HG03103 (cell line): ENCODE measurements around the gene LZTS2.

ENCODE experiments used
- ATAC-seq: cut with Tn5 transposase; IDR thresholded peaks from one replicate; pipeline ENCODE4 v1.9.1; 2021; ENCODE audit warnings: low read depth; ENCODE audit not compliant: unreplicated experiment

Gene LZTS2

DNA sequence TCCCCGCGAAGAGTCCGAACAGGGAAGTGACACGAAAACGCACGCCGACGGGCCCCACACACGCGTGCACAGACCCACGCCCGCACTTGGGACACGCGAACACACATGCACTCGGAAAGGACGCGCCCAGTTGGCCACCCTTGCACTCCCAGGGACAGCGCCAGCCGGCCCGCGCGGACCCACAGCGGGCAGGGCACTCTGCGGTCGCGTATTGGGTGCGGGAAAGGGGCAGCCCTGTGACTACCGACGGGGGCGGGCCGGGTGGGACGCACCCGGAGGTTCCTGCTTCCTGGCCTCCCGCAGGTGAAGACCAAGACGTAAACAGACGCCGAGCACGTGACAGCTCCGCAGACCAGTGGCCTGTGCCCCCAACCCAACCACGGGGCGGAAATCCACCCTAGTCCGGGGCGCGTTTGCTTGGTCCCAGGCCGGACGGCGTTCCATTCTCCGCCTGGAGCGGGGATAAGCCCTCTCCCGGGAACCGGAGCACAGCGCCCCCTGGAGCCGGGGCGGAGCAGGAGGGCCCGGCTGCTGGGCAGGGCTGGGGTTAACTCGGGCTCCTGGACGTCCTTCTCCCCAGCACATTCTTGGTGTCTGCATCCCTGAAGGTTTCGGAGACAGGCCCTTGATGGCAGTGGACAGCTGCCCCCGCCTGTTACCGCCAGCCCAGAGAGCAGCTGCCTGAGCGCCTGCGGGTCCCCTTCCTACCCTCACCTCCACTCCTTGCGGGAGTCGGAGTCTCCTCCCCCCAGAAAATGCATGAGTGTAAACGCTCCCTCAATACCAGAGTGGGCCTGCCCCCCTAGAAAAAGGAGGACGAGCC lies 2.0 kb upstream of the LZTS2 start:
- no peak for ATAC-seq

DNA sequence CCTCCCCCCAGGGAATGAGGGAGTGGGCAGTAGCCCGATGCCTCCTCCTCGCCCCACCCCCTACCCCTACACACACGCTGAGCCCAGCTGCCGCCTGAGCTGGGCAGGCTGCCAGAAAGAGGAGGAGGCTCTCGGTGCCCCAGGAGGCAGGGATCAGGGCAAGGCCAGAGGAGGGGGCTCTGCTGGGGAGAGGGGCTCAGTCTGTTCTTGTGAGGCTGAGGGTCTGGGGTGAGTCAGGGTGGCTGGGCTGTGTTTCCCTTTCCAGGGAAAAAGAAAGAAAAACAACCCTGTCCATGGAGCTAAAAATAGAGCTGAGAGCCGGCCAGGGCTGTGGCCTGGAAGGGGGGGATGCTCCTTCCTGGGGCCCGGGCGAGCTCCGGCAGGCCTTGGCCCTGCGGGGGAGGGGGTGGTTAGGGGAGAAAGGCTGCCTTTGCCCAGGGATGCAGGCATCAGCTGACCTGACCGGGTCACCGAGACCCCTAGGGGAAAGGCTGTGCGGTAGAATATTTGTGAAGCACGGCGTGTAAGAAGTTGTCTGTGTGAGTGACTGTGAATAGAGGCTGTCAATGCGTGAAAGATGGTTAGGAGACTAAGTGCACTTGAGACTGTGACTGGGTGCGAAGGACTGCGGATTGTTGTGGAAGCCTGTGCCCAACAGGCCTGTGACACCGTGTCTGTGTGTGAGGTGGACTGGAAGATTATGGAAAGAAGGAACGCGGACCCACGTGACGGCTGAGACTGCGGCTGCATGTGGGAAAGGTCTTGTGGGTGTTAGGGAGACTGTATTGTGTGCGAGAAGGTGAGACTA lies 1.2 kb upstream of the LZTS2 start:
- no peak for ATAC-seq

DNA sequence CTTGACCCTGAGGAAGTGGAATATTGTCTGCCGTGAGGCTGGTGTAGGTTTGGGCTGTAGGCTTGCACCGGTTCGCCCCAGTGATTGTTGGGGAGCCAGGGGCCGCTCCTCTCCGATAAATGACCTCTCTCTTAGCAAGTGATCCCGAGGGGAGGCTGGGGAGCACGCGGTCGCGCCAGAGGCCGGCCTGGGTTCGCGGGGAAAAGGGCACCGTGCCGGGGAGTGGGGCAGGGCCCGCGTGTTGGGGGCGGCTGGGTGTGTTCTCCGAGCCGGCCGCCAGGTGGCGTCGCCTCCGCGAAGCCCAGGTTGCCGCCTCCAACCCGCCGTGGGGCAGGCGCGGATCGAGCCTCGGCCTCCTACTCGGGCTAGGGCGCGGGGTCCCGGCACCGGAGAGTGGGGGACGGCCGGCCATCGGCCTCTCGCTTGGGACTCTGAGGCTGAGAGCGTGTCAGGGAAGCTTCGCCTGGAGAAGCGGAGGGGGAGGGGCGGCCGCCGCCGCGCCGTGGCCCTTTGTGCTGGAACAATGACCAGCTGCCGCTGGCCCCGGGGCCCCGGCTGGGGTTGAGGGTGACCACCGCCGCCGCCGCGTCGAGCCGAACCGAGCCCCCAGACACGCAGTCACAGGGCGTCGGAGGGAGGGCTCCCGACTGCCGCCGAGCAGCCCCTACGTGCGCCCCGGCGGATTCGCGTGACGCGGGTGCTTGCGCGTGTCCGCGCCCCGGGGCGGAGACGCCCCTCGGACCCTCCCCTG lies 442 bp upstream of the LZTS2 start:
- no peak for ATAC-seq

DNA sequence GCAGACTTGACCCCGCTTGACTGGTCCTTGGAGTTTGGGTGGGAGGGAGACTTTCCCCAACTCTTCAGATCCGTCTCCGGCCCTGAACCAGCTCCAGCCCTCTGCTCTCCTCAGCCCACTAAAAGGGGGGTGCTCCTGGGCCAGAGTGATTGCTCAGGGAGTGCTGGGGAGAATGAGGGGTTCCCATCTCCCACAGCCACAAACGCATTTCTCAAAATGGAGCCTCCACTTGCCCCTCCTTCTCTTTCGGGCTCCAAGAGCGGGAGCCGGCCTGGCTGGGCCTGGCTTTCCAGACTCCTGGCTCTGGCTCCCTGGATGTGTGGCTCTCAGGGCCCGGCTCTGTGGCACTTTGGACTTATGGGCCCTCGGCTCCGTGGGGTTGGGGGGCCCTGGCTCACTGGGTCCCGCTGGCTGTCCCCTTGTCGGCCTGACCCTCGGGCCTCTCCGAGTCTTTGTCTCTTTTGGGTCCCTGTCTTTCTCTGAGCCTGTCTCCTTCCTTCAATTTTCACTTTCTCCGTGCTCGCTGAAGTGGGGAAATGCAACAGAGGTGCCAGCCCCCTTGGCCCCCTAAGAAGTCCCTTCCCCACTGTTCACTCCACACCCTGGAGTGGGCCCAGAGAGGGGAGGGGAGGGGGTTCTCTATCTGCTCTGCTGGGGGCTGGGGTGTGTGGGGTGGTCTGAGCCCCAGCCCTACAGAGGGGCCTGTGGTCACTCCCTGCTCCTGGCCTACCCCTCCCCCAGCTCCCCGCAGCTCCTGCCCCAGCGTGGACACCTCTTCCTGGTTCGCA lies 713 bp downstream of the LZTS2 start:
- no peak for ATAC-seq

DNA sequence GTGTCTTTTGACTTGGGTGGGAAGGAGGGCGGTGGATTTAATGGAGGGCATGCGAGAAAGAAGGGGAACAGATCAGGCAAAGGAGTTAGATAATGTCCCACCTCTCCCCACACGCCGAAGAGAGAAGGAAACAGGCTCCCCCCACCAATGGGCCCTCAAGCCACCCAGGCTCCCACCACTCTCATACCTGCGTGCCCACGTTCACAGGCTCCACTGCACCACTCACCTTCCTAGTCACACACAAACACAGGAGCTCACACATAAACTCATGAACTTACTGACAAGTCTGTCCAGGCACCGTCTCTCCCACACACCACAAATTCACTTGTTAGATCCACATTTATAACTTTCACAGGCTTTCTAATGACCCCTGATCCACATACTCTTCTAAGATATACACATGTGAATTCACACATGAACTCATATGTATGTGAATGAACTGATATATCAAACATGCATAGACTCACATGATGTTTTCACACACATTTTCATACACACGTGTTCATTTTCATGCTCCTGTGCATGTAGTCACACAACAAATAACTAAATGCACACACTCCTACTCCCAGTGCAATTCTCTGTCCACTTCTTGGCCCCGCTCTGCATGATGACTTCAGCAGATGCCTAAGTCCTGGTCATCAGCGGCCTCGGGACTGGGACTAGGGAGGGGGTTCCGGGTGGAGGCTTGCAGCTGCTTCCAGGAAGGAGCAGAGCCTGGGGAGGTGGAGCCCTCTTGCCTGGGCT lies 1.5 kb downstream of the LZTS2 start:
- no peak for ATAC-seq

DNA sequence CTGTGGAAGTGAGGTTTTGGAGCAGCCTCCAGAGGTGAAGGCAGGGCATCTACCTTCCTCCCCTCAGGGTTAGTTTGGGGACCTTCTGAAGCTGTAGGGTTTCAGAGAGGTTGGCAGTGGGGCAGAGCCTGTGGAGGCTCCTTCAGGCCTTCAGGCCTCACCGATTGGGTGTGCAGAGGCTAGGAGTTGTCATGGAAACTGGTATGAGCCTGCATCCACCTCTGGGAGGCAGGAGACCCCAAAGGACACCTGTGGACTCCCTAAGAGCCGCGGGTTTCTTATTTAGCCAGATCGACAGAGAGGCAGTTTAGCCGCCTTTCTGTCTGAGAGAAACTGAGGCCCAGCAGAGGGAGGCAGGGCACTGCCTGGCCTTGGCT lies 2.0 kb downstream of the LZTS2 start:
- no peak for ATAC-seq

DNA sequence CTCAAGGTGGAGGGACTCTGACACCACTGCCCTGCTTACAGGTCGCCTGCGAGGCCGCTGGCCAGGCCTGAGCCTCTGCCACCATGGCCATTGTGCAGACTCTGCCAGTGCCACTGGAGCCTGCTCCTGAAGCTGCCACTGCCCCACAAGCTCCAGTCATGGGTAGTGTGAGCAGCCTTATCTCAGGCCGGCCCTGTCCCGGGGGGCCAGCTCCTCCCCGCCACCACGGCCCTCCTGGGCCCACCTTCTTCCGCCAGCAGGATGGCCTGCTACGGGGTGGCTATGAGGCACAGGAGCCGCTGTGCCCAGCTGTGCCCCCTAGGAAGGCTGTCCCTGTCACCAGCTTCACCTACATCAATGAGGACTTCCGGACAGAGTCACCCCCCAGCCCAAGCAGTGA lies 2.8 kb downstream of the LZTS2 start:
- no peak for ATAC-seq

DNA sequence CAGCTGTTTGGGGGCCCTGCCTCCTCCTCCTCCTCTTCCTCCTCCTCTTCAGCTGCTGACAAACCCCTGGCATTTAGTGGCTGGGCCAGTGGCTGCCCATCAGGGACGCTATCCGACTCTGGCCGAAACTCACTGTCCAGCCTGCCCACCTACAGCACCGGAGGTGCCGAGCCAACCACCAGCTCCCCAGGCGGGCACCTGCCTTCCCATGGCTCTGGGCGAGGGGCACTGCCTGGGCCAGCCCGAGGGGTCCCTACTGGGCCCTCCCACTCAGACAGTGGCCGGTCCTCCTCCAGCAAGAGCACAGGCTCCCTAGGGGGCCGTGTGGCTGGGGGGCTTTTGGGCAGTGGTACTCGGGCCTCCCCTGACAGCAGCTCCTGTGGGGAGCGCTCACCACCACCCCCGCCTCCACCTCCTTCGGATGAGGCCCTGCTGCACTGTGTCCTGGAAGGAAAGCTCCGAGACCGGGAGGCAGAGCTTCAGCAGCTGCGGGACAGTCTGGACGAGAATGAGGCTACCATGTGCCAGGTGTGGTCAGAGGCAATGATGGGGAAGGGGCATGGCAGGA lies 4.1 kb downstream of the LZTS2 start:
- no peak for ATAC-seq

DNA sequence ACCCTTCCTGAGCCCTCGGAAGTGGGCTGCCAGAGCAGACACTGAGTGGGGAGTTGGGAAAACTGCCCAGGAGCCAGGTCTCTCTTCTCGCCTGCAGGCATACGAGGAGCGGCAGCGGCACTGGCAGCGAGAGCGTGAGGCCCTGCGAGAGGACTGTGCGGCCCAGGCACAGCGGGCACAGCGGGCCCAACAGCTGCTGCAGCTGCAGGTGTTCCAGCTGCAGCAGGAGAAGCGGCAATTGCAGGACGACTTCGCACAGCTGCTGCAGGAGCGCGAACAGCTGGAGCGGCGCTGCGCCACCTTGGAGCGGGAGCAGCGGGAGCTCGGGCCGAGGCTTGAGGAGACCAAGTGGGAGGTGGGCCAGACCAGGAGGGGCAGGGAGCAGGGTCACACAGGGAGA lies 5.8 kb downstream of the LZTS2 start:
- ATAC-seq, result no peak

DNA sequence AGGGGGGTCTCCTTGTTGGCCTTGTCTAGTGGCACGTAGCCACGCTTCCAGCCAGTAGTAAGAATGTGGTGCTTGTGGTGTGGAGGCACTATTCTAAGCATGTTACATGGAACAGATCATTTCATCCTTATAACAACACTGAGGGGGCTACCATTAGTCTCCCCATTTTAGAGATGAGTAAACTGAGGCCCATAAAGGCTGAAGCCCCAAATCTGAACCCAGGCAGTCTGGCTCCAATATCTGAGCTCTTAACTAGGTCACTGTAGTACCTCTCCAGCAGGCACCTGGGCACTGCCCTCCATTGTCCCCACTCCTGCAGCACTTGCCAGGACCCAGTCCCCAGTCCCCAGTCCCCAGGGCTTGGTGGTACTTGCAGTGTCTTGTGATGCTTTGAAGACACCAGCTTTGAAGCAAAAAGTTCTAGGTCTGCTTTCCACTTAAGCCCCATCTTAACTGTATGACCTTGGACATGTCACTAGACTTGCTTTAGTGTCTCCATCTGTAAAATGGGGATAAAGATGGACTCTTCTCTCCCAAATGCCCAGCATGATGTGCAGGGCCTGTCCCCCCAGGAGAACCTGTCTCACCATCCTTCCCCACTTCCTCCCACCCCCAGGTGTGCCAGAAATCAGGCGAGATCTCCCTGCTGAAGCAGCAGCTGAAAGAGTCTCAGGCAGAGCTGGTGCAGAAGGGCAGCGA lies 6.4 kb downstream of the LZTS2 start:
- ATAC-seq, result no peak

DNA sequence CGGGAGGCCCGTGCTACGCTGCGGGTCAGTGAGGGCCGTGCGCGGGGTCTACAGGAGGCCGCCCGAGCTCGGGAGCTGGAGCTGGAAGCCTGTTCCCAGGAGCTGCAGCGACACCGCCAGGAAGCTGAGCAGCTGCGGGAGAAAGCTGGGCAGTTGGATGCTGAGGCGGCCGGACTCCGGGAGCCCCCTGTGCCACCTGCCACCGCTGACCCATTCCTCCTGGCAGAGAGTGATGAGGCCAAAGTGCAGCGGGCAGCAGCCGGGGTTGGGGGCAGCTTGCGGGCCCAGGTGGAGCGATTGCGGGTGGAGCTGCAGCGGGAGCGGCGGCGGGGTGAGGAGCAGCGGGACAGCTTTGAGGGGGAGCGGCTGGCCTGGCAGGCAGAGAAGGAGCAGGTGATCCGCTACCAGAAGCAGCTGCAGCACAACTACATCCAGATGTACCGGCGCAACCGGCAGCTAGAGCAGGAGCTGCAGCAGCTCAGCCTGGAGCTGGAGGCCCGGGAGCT lies 7.0 kb downstream of the LZTS2 start:
- no peak for ATAC-seq

DNA sequence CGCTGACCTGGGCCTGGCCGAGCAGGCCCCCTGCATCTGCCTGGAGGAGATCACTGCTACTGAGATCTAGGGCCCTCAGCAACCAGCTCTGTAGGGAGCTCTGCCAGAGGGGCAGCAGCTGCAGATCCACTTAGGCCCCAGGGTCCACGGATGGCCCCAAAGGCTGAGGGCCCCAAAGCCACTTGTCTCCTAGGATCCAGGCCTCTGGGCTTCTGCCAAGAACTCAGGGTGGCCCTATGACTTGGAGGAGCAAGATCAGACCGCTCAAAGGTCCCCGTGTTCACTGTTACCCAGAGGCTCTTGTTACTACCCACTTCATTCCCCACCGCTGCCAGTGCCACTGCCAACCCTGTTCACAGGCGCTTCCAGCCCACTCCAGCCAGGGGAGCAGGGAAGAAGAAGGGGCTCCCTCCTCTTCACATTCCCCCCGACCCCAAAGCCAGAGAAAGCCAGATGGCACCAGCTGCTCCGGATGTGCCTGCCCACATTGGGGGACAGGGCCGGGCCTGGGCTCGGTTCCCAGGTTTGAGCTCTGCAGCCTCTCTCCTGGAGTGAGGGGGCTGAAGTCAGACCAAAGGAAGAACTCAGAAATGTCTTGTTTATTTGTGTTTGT lies 7.6 kb downstream of the LZTS2 start:
- no peak for ATAC-seq

DNA sequence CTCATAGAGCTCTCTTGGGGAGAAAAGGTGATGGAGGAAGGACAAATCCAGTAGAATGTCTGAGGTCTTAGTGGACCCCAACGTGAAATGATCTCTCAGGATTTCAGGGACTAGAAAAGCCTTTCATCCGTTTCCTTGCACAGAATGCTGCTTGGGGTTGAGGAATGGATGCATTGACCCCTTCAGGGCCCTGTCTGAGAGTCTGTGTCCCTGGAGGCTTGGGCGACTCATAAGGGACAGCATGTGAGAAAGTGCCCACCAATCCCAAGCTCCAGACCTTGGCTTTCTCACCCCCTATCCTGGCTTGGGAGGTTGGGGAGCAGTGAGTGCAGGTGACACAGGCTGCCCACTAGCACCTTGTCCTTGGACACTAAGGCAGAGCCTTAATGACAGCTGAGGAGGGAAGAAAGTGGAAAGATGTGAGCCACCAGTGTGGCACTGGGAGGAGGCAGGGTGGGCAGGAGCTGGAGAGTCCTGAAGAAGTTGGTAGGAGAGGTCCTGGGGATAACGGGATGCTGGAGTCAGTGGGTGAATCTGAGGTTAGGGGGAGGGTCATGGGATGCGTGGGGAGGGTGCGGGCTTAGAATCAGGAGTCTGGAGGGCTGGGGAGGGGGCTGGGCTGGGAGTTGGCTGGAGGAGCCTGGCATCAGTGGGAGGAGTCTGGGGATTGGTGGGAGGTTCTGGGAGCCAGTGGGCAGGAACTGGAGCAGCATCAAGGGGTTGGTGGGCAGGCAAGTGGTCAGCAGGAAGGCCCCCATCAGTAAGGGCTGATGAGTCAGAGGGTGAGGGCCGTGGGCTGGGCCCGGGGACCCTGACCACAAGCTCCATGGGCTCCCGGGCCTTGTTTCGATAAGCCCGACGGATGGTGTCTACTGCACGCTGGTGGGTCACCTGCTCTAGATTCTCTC lies 8.6 kb downstream of the LZTS2 start:
- ATAC-seq, result no peak

DNA sequence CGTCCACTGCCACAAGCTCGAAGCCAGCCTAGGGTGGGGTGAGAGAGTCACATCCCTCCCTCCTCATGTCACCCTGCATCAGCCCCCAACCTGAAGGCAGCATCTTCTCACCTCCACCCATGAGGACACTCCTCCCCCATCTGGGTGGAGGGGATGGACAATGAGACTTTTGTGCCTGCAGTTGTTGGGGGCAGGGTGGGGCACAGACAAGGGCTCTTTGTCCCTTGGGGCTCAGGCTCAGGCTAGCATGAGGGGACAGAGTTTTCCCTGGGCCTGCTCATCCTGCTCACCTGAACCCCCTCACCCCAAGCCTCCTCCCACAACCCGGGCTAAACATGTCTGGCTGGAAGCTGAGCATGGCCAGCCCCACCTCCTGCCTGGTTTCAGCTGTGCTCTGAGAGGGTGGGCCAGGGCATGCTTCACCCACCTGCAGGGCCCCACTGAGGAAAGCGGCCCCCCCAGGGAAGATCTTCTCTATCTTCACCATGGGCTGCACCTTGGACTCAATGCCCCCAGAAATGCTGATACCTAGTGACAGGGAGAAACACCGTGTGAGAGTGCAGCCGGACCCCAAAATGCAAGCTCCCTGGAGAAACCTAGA lies 9.3 kb downstream of the LZTS2 start:
- no peak for ATAC-seq

DNA sequence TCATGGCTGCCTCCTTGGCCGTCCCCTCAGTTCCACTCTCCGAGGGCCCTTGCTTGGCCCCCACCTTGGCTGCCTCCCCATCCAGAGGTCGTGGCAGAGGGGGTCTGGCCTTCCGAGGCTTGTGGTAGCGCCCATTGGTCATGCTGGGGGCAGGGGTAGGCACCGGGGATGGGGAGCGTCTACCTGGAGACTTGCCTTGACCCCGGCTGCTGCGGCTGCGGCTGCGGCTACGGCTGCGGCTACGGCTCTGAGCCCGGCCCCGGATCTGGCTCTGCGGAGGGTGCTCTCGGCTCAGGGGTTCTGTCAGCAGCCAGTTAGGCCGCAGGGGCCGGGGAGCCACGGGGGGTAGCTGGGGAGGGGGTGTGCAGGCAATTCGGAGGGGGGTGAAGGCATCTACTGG lies 10.7 kb downstream of the LZTS2 start:
- ATAC-seq, result no peak

DNA sequence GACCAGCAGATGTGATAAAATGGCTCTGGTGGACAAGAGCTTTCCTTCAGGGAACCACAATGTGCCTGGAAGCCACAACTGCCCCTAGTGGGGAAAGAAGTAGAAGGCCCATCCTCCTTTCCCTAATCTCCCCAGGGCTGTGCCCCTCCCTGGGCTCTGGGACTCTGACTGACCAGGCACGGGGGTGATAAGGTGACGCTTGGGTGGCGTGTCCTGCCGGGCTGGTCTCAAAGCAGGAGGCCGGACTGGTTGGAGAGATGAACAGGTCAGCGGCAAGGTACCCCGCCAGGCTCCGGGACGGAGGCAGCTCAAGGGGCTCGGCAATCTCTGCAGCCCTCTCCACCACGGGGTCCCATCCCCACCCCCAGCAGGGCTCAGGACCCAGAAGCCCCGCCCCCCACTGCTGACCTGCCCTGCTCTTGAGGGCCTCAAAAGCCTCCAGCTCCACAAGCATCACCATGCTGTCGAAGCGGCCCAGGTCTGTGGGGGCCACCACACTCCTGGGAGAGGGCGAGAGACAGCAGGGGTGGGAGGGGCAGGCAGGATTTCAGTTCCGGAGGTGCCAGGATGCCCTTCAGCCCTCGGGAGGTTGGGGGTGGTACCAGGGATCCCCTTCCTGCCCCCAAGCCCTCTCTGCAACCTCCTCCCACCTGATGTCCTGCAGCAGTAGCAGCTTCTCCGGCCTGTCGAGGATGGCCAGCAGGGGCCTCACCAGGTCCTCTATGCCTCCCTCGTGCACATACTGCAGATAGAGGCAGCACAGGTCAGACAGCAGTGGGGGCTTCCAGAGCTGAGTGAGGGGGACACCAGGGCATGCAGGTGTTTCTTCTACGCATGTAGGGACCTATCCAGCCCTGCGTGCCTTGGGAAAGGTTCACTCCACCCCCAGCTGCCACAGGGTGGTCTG lies 12.2 kb downstream of the LZTS2 start:
- no peak for ATAC-seq
